Tibial nerve (tissue), 4 donors: Measurements from ENCODE around the gene RBM20.

Experiments used
- EP300 ChIP-seq, 2 donors: sonication (generic); formaldehyde crosslinking; IDR thresholded peaks; one replicate each; pipeline ENCODE4 v1.6.1; 2017; ENCODE audit warnings: antibody characterized with exemption in 2 of 2, mild to moderate bottlenecking in 1 of 2
- POLR2A ChIP-seq, 2 donors: fragments of 450-650 bp; IDR thresholded peaks; one replicate each; pipeline ENCODE4 v1.6.1; 2017; ENCODE audit warnings: antibody characterized with exemption in 2 of 2, mild to moderate bottlenecking in 2 of 2, moderate library complexity in 2 of 2
- TF ChIP-seq, protein P1 (sequence below), 5 experiments: fragments of 200-600 bp in 3 of 5; fragments of 450-650 bp in 2 of 5; sonication (generic) in 3 of 5; IDR thresholded peaks; one replicate each; pipeline ENCODE4 v1.5.1; 2016 to 2019; ENCODE audit warnings: antibody characterized with exemption in 5 of 5, mild to moderate bottlenecking in 3 of 5, moderate library complexity in 2 of 5

GRCh38 chr10:110802090-110802489 lies 158.0 kb downstream of the RBM20 start:
- TF ChIP-seq EP300 (IDR thresholded peaks at IDR 0.05), result no peak
- TF ChIP-seq, protein P1, sequence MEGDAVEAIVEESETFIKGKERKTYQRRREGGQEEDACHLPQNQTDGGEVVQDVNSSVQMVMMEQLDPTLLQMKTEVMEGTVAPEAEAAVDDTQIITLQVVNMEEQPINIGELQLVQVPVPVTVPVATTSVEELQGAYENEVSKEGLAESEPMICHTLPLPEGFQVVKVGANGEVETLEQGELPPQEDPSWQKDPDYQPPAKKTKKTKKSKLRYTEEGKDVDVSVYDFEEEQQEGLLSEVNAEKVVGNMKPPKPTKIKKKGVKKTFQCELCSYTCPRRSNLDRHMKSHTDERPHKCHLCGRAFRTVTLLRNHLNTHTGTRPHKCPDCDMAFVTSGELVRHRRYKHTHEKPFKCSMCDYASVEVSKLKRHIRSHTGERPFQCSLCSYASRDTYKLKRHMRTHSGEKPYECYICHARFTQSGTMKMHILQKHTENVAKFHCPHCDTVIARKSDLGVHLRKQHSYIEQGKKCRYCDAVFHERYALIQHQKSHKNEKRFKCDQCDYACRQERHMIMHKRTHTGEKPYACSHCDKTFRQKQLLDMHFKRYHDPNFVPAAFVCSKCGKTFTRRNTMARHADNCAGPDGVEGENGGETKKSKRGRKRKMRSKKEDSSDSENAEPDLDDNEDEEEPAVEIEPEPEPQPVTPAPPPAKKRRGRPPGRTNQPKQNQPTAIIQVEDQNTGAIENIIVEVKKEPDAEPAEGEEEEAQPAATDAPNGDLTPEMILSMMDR (IDR thresholded peaks at IDR 0.05), result no peak
- TF ChIP-seq POLR2A (IDR thresholded peaks at IDR 0.05), result no peak
